ENCODE results near the gene PTPRG. TPM values are rescaled to one million over a fixed set of nuclear protein-coding genes. Genes with fewer than 3 reads are reported as not detected.
A peak's percentile ranks its signal among the peaks of the same experiment; 100 is the strongest.

PTPRG gene
- total RNA-seq, 1 donor, result 148 TPM

DNA sequence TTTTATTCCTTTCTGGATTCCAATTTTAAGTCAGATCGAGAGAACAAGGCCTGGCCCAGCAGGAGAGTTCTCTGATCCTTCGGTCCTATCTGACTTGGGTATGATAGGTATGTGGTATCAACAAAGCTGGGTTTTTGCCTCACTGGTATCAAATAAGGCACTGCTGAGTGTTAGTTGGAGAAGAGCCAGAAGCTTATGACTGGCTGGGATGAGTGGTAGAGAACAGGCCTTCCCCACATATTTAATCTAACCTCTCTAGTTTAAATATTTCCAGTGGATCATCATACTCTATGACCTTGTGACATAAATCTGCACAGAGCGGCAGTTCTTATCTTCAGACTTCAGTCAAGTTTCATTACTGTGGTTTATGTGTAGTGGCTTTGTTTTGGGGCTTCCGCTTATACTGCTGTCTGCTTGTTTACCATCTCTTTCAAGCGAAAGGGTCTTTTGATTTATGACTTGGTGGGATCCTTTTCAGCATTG is 164.5 kb downstream of the PTPRG start:
- Histone ChIP-seq H3K4me3 (ENCODE audit: insufficient read depth, low read length) (no peak overlapping the region), H3K36me3 (ENCODE audit: insufficient read depth, low read length) (no peaks in the 10 kb centered on the region), H3K4me2 (ENCODE audit: insufficient read depth, low read length) (no peak overlapping the region), H3K4me1 (ENCODE audit: insufficient read depth, low read length) (no peaks in the 10 kb centered on the region), H3K79me2 (ENCODE audit: insufficient read depth, low read length) (peaks cover 47% of the 10 kb centered on the region), H3K27me3 (ENCODE audit: insufficient read depth, low read length) (no peaks in the 10 kb centered on the region), H3K9me3 (ENCODE audit: low read depth, low read length) (no peaks in the 10 kb centered on the region), H2AFZ (ENCODE audit: low read length) (no peak overlapping the region), H3K27ac (ENCODE audit: low read depth, low read length) (no peak overlapping the region), H4K20me1 (ENCODE audit: insufficient read depth, low read length) (peaks cover 11% of the 10 kb centered on the region)
- DNase-seq (ENCODE audit: insufficient read length, low spot score, missing footprints), result peak; percentile 84
- TF ChIP-seq, protein P1, sequence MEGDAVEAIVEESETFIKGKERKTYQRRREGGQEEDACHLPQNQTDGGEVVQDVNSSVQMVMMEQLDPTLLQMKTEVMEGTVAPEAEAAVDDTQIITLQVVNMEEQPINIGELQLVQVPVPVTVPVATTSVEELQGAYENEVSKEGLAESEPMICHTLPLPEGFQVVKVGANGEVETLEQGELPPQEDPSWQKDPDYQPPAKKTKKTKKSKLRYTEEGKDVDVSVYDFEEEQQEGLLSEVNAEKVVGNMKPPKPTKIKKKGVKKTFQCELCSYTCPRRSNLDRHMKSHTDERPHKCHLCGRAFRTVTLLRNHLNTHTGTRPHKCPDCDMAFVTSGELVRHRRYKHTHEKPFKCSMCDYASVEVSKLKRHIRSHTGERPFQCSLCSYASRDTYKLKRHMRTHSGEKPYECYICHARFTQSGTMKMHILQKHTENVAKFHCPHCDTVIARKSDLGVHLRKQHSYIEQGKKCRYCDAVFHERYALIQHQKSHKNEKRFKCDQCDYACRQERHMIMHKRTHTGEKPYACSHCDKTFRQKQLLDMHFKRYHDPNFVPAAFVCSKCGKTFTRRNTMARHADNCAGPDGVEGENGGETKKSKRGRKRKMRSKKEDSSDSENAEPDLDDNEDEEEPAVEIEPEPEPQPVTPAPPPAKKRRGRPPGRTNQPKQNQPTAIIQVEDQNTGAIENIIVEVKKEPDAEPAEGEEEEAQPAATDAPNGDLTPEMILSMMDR (IDR thresholded peaks at IDR 0.05; ENCODE audit: extremely low read depth, low read depth, low read length), result no peak

DNA sequence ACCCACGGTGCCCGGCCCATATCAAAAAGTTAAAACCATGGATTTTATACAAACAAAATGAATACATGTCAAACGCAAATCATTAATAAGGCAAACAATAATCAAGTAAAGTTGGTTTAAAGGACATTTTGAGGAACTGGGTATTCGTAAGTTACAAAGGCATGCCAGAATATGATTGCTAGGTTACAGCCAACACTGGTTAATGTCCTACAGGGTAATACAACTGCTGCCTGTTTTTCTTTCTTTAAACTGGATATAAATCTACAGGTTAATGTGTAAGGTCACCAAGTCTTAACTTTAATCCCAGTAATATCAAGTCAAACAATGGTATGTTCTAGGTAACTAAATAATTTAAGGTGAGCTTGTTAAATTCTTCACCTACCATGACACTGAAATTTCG is 166.1 kb downstream of the PTPRG start:
- no peaks in the 10 kb centered on the region for H3K4me1 ChIP-seq (ENCODE audit: insufficient read depth, low read length)
- H3K4me2 ChIP-seq (ENCODE audit: insufficient read depth, low read length), result no peak overlapping the region
- H3K27me3 ChIP-seq (ENCODE audit: insufficient read depth, low read length), result no peaks in the 10 kb centered on the region
- H3K9me3 ChIP-seq (ENCODE audit: low read depth, low read length), result no peaks in the 10 kb centered on the region
- H3K79me2 ChIP-seq (ENCODE audit: insufficient read depth, low read length), result peaks cover 42% of the 10 kb centered on the region
- no peak overlapping the region for H3K4me3 ChIP-seq (ENCODE audit: insufficient read depth, low read length)
- TF ChIP-seq, protein P1 (IDR thresholded peaks at IDR 0.05; ENCODE audit: extremely low read depth, low read depth, low read length), result no peak
- H2AFZ ChIP-seq (ENCODE audit: low read length), result no peak overlapping the region
- H3K27ac ChIP-seq (ENCODE audit: low read depth, low read length), result no peak overlapping the region
- H3K36me3 ChIP-seq (ENCODE audit: insufficient read depth, low read length), result no peaks in the 10 kb centered on the region
- no peak for DNase-seq (ENCODE audit: insufficient read length, low spot score, missing footprints)
- H4K20me1 ChIP-seq (ENCODE audit: insufficient read depth, low read length), result peaks cover 7% of the 10 kb centered on the region

DNA sequence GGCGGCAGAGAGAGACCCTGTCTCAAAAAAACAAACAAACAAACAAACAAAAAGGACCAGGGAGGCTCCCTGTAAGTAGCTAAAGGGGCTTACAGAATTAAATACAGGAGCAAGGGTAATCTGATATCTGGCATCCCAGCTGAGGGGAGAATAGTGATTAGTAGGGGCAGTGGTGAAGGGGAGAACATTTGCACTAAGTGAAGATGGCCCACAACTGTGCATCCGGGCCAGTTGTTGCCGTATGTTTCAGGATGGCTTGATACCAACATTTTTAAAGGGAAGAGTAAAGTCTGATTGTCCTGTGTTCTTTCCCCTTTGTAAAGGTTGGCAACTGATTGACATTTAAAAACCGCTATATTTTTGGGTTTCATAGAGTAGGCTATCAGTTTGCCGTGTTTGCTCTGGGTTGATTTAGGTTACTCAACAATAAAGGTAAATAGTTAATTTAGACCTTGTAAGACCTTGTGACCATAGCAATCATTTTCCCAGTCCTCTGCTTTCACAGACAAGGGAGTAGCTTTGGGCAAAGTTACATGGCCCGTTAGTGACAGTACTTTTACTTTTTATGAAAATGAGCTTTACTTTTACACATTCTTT is 167.8 kb downstream of the PTPRG start:
- H3K4me3 ChIP-seq (ENCODE audit: insufficient read depth, low read length), result no peak overlapping the region
- H2AFZ ChIP-seq (ENCODE audit: low read length), result no peak overlapping the region
- no peaks in the 10 kb centered on the region for H3K4me1 ChIP-seq (ENCODE audit: insufficient read depth, low read length)
- H3K27ac ChIP-seq (ENCODE audit: low read depth, low read length), result no peak overlapping the region
- no peak overlapping the region for H3K4me2 ChIP-seq (ENCODE audit: insufficient read depth, low read length)
- DNase-seq (ENCODE audit: insufficient read length, low spot score, missing footprints), result no peak
- H3K9me3 ChIP-seq (ENCODE audit: low read depth, low read length), result no peaks in the 10 kb centered on the region
- H4K20me1 ChIP-seq (ENCODE audit: insufficient read depth, low read length), result peaks cover 7% of the 10 kb centered on the region
- peaks cover 38% of the 10 kb centered on the region for H3K79me2 ChIP-seq (ENCODE audit: insufficient read depth, low read length)
- no peaks in the 10 kb centered on the region for H3K27me3 ChIP-seq (ENCODE audit: insufficient read depth, low read length)
- H3K36me3 ChIP-seq (ENCODE audit: insufficient read depth, low read length), result no peaks in the 10 kb centered on the region
- TF ChIP-seq, protein P1 (IDR thresholded peaks at IDR 0.05; ENCODE audit: extremely low read depth, low read depth, low read length), result no peak

DNA sequence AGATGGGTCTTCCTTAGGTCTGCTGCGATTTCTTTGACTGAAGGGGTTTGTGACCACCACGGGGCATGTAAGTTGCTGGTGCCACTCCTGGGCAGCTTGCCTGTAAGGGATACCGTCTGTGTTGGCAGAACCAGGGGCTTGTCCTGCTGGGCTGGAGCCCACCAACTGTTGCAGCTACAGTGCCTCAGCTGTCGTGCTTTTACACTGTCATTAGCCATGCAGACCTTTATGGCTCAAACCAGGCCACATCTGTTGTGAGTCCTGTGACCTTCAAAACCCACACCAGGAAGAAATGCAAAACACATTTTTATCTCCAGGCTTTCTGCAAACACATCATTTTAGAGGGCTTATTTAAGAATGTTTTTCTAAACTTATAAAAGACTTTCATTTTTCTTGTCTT is 168.7 kb downstream of the PTPRG start:
- H3K4me2 ChIP-seq (ENCODE audit: insufficient read depth, low read length), result no peak overlapping the region

More for the DNA sequence above, 168.7 kb downstream of the PTPRG start:
- H4K20me1 ChIP-seq (ENCODE audit: insufficient read depth, low read length), result peaks cover 7% of the 10 kb centered on the region
- H3K4me3 ChIP-seq (ENCODE audit: insufficient read depth, low read length), result no peak overlapping the region
- no peak for DNase-seq (ENCODE audit: insufficient read length, low spot score, missing footprints)
- H3K79me2 ChIP-seq (ENCODE audit: insufficient read depth, low read length), result peaks cover 34% of the 10 kb centered on the region
- H2AFZ ChIP-seq (ENCODE audit: low read length), result no peak overlapping the region
- H3K27ac ChIP-seq (ENCODE audit: low read depth, low read length), result no peak overlapping the region
- H3K4me1 ChIP-seq (ENCODE audit: insufficient read depth, low read length), result no peaks in the 10 kb centered on the region
- H3K36me3 ChIP-seq (ENCODE audit: insufficient read depth, low read length), result no peaks in the 10 kb centered on the region
- H3K9me3 ChIP-seq (ENCODE audit: low read depth, low read length), result no peaks in the 10 kb centered on the region
- TF ChIP-seq, protein P1 (IDR thresholded peaks at IDR 0.05; ENCODE audit: extremely low read depth, low read depth, low read length), result no peak
- no peaks in the 10 kb centered on the region for H3K27me3 ChIP-seq (ENCODE audit: insufficient read depth, low read length)

Data from osteoblast (primary cell).